WTC11 (cell line): Measurements from ENCODE around the gene ATRX. TPM values are rescaled to one million over a fixed set of nuclear protein-coding genes. Genes with fewer than 3 reads are reported as not detected.
"Not testable (repeated sequence)": the region's sequence is repeated elsewhere in the genome, so short reads cannot be mapped to it uniquely, and the experiment has no call there.

Experiments
- ATAC-seq: fragments of 200-7000 bp; cut with Tn5 transposase; 2 replicates; pipeline ENCODE4 v1.10.0; 2021; ENCODE audit warnings: mild to moderate bottlenecking, moderate library complexity
- CTCF ChIA-PET: fragments of 300-600 bp; sonication (Branson Sonifier 250); formaldehyde crosslinking; loops from one replicate; lab custom pipeline; 2021; ENCODE audit warnings: antibody characterized with exemption; lab: Charles Lee
- POLR2A ChIA-PET: fragments of 350-600 bp; sonication (Branson Sonifier 250); formaldehyde crosslinking; loops from one replicate; lab custom pipeline; 2021; ENCODE audit warnings: antibody characterized with exemption; lab: Charles Lee
- DNase-seq: peaks from one replicate; pipeline ENCODE4 v3.0.0; 2021; ENCODE audit warnings: low spot score
- H3K27ac Mint-ChIP-seq: 2 replicates; pipeline ENCODE4 v1.8.0; 2021; ENCODE audit warnings: mixed read lengths
- H3K27me3 Mint-ChIP-seq: 2 replicates; pipeline ENCODE4 v1.8.0; 2021; ENCODE audit warnings: low read depth, mild to moderate bottlenecking, moderate library complexity, mixed read lengths
- H3K36me3 Mint-ChIP-seq: 2 replicates; pipeline ENCODE4 v1.8.0; 2021; ENCODE audit warnings: mixed read lengths
- H3K4me1 Mint-ChIP-seq: 2 replicates; pipeline ENCODE4 v1.8.0; 2022; ENCODE audit warnings: mixed read lengths
- H3K4me3 Mint-ChIP-seq: 2 replicates; pipeline ENCODE4 v1.8.0; 2021; ENCODE audit warnings: mild to moderate bottlenecking, moderate library complexity, mixed read lengths
- H3K9me3 Mint-ChIP-seq: 2 replicates; pipeline ENCODE4 v1.8.0; 2021; ENCODE audit warnings: mixed read lengths
- ELF4 ChIP-seq: sonication (generic); formaldehyde crosslinking; IDR thresholded peaks from 2 replicates; pipeline ENCODE4 v1.8.1; 2022; ENCODE audit warnings: low read depth, mild to moderate bottlenecking, moderate library complexity, missing genetic modification reagents
- ESRRA ChIP-seq: sonication (generic); formaldehyde crosslinking; IDR thresholded peaks from 2 replicates; pipeline ENCODE4 v1.8.1; 2022; ENCODE audit warnings: mild to moderate bottlenecking, missing genetic modification reagents, borderline replicate concordance
- FOXK1 ChIP-seq: sonication (generic); formaldehyde crosslinking; IDR thresholded peaks from 2 replicates; pipeline ENCODE4 v1.8.0; 2022; ENCODE audit warnings: mild to moderate bottlenecking, moderate library complexity, missing genetic modification reagents
- FOXP1 ChIP-seq: sonication (generic); formaldehyde crosslinking; IDR thresholded peaks from 2 replicates; pipeline ENCODE4 v1.8.0; 2022; ENCODE audit warnings: missing genetic modification reagents, mild to moderate bottlenecking, moderate library complexity, borderline replicate concordance
- GABPB1 ChIP-seq: sonication (generic); formaldehyde crosslinking; IDR thresholded peaks from 2 replicates; pipeline ENCODE4 v1.8.1; 2023; ENCODE audit warnings: mild to moderate bottlenecking, missing genetic modification reagents
- MXD4 ChIP-seq: fragments of 250-450 bp; sonication (Bioruptor Pico); IDR thresholded peaks from 2 replicates; pipeline ENCODE4 v1.8.0; 2021; ENCODE audit warnings: mild to moderate bottlenecking, moderate library complexity, borderline replicate concordance
- NFE2L1 ChIP-seq: sonication (generic); formaldehyde crosslinking; IDR thresholded peaks from 2 replicates; pipeline ENCODE4 v1.8.1; 2023; ENCODE audit warnings: missing genetic modification reagents
- NR3C1 ChIP-seq: sonication (generic); formaldehyde crosslinking; conservative IDR thresholded peaks from 2 replicates; pipeline ENCODE4 v1.8.1; 2023; ENCODE audit warnings: low read depth, mild to moderate bottlenecking, missing genetic modification reagents
- OVOL2 ChIP-seq: fragments of 250-450 bp; sonication (Bioruptor Pico); IDR thresholded peaks from 2 replicates; pipeline ENCODE4 v1.9.0; 2021; ENCODE audit warnings: mild to moderate bottlenecking, borderline replicate concordance
- PRRX2 ChIP-seq: fragments of 250-450 bp; sonication (Bioruptor Pico); IDR thresholded peaks from 2 replicates; pipeline ENCODE4 v1.8.0; 2021; ENCODE audit warnings: mild to moderate bottlenecking
- ZNF317 ChIP-seq: sonication (generic); formaldehyde crosslinking; IDR thresholded peaks from 2 replicates; pipeline ENCODE4 v1.8.1; 2023; ENCODE audit warnings: low read depth, mild to moderate bottlenecking, moderate library complexity, missing genetic modification reagents, borderline replicate concordance
- ZNF396 ChIP-seq: fragments of 250-450 bp; sonication (Bioruptor Pico); IDR thresholded peaks from 2 replicates; pipeline ENCODE4 v1.8.0; 2021; ENCODE audit warnings: mild to moderate bottlenecking, moderate library complexity, borderline replicate concordance
- total RNA-seq: library from RNA; stranded (reverse); gene quantifications from 3 replicates; pipeline ENCODE4 v1.2.3, GENCODE V29; 2021
- TF ChIP-seq, protein P1 (sequence below): sonication (generic); formaldehyde crosslinking; IDR thresholded peaks from 2 replicates; pipeline ENCODE4 v1.8.0; 2022; ENCODE audit warnings: mild to moderate bottlenecking, missing genetic modification reagents
- TF ChIP-seq, protein P2 (sequence below): sonication (generic); formaldehyde crosslinking; IDR thresholded peaks from 2 replicates; pipeline ENCODE4 v1.8.1; 2023; ENCODE audit warnings: mild to moderate bottlenecking, moderate library complexity, missing genetic modification reagents
- TF ChIP-seq, protein P3 (sequence below): sonication (generic); formaldehyde crosslinking; IDR thresholded peaks from 2 replicates; pipeline ENCODE4 v1.8.0; 2023; ENCODE audit warnings: missing genetic modification reagents
- TF ChIP-seq, protein P4 (sequence below): fragments of 250-450 bp; sonication (Bioruptor Pico); IDR thresholded peaks from 2 replicates; pipeline ENCODE4 v2.1.2; 2022; ENCODE audit warnings: mild to moderate bottlenecking, moderate library complexity

Gene ATRX
- total RNA-seq, 1 experiment from 2014 or later: 96.6 TPM

DNA sequence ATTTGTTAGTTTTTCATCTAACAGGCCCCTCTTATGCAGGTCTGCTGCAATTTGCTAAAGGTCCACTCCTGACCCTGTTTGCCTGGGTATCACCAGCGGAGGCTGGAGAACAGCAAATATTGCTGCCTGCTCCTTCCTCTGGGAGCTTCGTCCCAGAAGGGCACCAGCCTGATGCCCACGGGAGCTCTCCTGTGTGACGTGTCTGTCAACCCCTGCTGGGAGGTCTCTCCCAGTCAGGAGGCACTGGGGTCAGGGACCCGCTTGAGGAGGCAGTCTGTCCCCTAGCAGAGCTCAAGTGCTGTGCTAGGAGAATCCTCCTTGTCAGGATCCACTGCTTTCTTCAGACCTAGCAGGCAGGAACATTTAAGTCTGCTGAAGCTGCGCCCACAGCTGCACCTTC is 30.5 kb downstream of the ATRX start (continued):
- TF ChIP-seq, protein P1, sequence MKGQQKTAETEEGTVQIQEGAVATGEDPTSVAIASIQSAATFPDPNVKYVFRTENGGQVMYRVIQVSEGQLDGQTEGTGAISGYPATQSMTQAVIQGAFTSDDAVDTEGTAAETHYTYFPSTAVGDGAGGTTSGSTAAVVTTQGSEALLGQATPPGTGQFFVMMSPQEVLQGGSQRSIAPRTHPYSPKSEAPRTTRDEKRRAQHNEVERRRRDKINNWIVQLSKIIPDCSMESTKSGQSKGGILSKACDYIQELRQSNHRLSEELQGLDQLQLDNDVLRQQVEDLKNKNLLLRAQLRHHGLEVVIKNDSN: no peak
- TF ChIP-seq FOXK1 (CRISPR knock-in tag): no peak
- TF ChIP-seq FOXP1 (CRISPR knock-in tag): no peak
- no peak for TF ChIP-seq GABPB1 (CRISPR knock-in tag)
- no peak for TF ChIP-seq ZNF396 (CRISPR knock-in tag)

DNA sequence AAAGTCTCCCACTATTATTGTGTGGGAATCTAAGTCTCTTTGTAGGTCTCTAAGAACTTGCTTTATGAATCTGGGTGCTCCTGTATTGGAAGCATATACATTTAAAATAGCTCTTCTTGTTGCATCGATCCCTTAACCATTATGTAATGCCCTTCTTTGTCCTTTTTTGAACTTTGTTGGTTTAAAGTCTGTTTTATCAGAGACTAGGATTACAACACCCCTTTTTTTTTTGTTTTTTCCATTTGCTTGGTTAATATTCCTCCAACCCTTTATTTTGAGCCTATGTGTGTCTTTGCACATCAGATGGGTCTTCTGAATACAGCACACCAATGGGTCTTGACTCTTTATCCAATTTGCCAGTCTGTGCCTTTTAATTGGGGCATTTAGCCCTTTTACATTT is 32.1 kb downstream of the ATRX start:
- DNase-seq, H3K4me3 Mint-ChIP-seq, ATAC-seq, CTCF ChIA-PET, H3K27ac Mint-ChIP-seq, H3K4me1 Mint-ChIP-seq, POLR2A ChIA-PET, H3K27me3 Mint-ChIP-seq: not testable (repeated sequence)
- Mint-ChIP-seq H3K36me3 (peaks cover 27% of the 10 kb centered on the region), H3K9me3 (peaks cover 34% of the 10 kb centered on the region)

DNA sequence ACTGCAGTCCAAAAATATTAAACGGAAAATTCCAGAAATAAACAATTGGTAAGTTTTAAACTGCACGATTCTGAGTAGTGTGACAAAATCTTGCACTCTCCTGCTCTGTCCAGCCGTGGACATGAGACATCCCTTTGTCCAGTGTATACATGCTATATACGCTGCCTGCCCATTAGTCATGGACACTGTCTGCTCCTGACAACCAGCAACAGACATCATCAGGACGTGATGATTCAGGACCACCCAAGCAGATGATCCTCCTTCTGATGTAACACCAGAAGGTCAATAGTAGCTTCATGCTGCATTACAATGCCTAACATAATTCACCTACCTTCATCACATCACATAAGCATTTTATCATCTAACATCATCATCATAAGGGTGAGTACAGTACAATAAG is 36.3 kb downstream of the ATRX start:
- TF ChIP-seq ZNF396 (CRISPR knock-in tag) (no peak), ESRRA (CRISPR knock-in tag) (no peak), ZNF317 (no peak), OVOL2 (CRISPR knock-in tag) (no peak), NFE2L1 (CRISPR knock-in tag) (no peak), MXD4 (CRISPR knock-in tag) (no peak), NR3C1 (CRISPR knock-in tag) (no peak), PRRX2 (CRISPR knock-in tag) (no peak), ELF4 (CRISPR knock-in tag) (no peak)
- TF ChIP-seq, protein P2, sequence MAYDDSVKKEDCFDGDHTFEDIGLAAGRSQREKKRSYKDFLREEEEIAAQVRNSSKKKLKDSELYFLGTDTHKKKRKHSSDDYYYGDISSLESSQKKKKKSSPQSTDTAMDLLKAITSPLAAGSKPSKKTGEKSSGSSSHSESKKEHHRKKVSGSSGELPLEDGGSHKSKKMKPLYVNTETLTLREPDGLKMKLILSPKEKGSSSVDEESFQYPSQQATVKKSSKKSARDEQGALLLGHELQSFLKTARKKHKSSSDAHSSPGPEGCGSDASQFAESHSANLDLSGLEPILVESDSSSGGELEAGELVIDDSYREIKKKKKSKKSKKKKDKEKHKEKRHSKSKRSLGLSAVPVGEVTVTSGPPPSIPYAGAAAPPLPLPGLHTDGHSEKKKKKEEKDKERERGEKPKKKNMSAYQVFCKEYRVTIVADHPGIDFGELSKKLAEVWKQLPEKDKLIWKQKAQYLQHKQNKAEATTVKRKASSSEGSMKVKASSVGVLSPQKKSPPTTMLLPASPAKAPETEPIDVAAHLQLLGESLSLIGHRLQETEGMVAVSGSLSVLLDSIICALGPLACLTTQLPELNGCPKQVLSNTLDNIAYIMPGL: no peak
- ChIA-PET CTCF (no interaction called here), POLR2A (no interaction called here)
- Mint-ChIP-seq H3K36me3 (peaks cover 8% of the 10 kb centered on the region), H3K4me1 (no peaks in the 10 kb centered on the region), H3K27me3 (no peaks in the 10 kb centered on the region), H3K4me3 (no peak overlapping the region), H3K9me3 (peaks cover 26% of the 10 kb centered on the region), H3K27ac (no peak overlapping the region)
- ATAC-seq: no peak
- DNase-seq: no peak

DNA sequence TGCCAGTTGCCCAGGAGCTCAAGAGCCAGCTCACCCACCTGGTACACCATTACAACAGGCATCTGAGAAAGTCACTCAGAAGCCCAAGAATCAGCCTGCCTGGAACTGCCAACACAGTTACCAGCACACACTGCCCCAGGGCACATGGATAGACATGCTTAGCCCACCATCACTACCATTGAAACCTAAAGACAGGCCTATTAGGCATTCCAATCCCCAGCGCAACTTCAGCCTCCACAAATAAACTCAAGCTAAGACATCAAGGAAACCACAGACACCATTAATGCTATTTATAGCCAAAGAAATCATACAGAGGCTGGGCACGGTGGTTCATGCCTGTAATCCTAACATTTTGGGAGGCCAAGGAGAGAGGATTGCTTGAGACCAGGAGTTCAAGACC is 42.3 kb downstream of the ATRX start:
- no peak for DNase-seq
- H3K4me3 Mint-ChIP-seq: no peak overlapping the region
- TF ChIP-seq, protein P3, sequence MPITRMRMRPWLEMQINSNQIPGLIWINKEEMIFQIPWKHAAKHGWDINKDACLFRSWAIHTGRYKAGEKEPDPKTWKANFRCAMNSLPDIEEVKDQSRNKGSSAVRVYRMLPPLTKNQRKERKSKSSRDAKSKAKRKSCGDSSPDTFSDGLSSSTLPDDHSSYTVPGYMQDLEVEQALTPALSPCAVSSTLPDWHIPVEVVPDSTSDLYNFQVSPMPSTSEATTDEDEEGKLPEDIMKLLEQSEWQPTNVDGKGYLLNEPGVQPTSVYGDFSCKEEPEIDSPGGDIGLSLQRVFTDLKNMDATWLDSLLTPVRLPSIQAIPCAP (CRISPR knock-in tag): no peak
- TF ChIP-seq, protein P4, sequence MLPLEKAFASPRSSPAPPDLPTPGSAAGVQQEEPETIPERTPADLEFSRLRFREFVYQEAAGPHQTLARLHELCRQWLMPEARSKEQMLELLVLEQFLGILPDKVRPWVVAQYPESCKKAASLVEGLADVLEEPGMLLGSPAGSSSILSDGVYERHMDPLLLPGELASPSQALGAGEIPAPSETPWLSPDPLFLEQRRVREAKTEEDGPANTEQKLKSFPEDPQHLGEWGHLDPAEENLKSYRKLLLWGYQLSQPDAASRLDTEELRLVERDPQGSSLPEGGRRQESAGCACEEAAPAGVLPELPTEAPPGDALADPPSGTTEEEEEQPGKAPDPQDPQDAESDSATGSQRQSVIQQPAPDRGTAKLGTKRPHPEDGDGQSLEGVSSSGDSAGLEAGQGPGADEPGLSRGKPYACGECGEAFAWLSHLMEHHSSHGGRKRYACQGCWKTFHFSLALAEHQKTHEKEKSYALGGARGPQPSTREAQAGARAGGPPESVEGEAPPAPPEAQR (CRISPR knock-in tag): no peak
- no peaks in the 10 kb centered on the region for H3K27me3 Mint-ChIP-seq
- CTCF ChIA-PET: no interaction called here
- ATAC-seq: 0 out of 2 replicates have a peak, but pooled peaks have one; percentile 19
- H3K4me1 Mint-ChIP-seq: peaks cover 36% of the 10 kb centered on the region
- POLR2A ChIA-PET: no interaction called here
- H3K9me3 Mint-ChIP-seq: no peaks in the 10 kb centered on the region
- no peaks in the 10 kb centered on the region for H3K36me3 Mint-ChIP-seq
- H3K27ac Mint-ChIP-seq: peak overlapping the region; percentile 83; the same call in 1 of the 2 replicates
